ENCODE measurements around the gene RHOG.

Gene RHOG

DNA sequence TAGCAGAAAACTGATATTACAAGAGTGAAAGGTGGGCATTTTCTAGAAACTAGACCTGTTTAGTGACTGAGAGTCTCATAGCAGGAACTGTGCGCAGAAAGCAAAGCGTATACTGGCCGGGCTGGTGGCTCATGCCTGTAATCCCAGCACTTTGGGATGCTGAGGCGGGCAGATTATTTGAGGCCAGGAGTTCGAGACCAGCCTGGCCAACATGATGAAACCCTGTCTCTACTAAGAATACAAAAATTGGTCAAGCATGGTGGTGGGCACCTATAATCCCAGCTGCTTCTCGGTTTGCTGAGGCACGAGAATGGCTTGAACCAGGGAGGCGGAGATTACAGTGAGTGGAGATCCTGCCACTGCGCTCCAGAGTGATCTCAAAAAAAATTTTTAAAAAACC lies 41.6 kb downstream of the RHOG start:
- Histone ChIP-seq H3K4me1 (ENCODE audit: low read depth, poor library complexity, severe bottlenecking) (peaks cover 13% of the 10 kb centered on the region), H3K27ac (no peak overlapping the region), H2AFZ (ENCODE audit: low read depth) (no peak overlapping the region), H4K20me1 (ENCODE audit: insufficient read depth) (0 out of 2 replicates have a peak, but pooled peaks cover 4% of the 10 kb centered on the region), H3K4me3 (IDR thresholded peaks at IDR 0.05; ENCODE audit: insufficient read depth, low read depth, low read length) (no peak overlapping the region), H3K4me2 (peak overlapping the region; percentile 64; the same call in 1 of the 2 replicates), H3K36me3 (ENCODE audit: insufficient read depth) (no peaks in the 10 kb centered on the region), H3K79me2 (ENCODE audit: insufficient read depth, low read depth) (peaks cover 31% of the 10 kb centered on the region), H3K9ac (no peak overlapping the region), H3K27me3 (ENCODE audit: insufficient read depth, low read depth) (no peaks in the 10 kb centered on the region)
- TF ChIP-seq, protein P1, sequence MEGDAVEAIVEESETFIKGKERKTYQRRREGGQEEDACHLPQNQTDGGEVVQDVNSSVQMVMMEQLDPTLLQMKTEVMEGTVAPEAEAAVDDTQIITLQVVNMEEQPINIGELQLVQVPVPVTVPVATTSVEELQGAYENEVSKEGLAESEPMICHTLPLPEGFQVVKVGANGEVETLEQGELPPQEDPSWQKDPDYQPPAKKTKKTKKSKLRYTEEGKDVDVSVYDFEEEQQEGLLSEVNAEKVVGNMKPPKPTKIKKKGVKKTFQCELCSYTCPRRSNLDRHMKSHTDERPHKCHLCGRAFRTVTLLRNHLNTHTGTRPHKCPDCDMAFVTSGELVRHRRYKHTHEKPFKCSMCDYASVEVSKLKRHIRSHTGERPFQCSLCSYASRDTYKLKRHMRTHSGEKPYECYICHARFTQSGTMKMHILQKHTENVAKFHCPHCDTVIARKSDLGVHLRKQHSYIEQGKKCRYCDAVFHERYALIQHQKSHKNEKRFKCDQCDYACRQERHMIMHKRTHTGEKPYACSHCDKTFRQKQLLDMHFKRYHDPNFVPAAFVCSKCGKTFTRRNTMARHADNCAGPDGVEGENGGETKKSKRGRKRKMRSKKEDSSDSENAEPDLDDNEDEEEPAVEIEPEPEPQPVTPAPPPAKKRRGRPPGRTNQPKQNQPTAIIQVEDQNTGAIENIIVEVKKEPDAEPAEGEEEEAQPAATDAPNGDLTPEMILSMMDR (conservative IDR thresholded peaks at IDR 0.05; ENCODE audit: low read depth, low read length), result no peak

DNA sequence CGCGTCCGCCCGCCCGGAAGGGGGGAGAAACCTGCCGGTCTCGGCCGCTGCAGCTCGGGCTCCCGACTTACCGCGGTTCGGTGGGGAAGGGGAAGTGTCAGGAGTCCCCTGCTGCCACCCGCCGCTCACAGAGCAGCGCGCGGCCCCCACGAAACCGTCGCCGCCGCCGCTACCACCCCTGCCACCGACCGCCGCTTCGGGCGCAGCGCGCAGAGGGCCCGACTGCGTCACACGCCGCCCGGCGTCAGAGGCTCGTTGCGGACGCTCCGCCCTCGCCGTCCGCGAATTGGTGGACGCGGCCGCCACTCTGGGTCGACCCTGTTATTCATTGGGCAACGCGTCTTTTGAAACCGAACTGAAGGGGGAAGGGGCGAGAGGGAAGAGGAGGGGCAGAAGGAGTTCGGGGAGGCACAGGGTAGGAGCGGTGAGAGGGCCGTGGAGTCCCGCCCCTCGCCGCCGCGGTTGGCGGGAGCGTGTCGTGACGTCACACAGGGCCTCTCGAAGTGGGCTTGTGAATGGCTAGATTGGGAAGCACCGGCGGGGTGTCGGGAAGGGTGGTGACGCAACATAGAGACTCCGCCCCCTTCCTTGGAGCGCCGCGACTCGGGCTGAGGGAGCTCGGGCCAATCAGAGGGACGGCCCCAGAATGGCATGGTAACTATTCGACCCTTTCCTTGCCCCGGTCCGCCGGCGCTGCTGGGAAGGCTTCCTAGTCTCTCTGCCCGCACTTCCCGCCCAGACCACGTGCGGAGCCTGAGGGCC lies 43.2 kb downstream of the RHOG start, which contains the start of gene NUP98:
NUP98 (minus strand) TSS at position 226 of the 762 bp plus-strand sequence. CDS start 15,437 bp downstream, outside the sequence.
- Histone ChIP-seq H3K4me2 (peak within 1 kb of the TSS; percentile 98), H4K20me1 (ENCODE audit: insufficient read depth) (0 out of 2 replicates have a peak, but pooled peaks cover 4% of the 10 kb centered on the region), H3K36me3 (ENCODE audit: insufficient read depth) (no peaks in the 10 kb centered on the region), H3K9ac (peak within 1 kb of the TSS; percentile 95), H3K27me3 (ENCODE audit: insufficient read depth, low read depth) (no peaks in the 10 kb centered on the region), H3K4me1 (ENCODE audit: low read depth, poor library complexity, severe bottlenecking) (peaks cover 13% of the 10 kb centered on the region), H3K79me2 (ENCODE audit: insufficient read depth, low read depth) (peaks cover 47% of the 10 kb centered on the region), H3K4me3 (IDR thresholded peaks at IDR 0.05; ENCODE audit: insufficient read depth, low read depth, low read length) (no peak within 1 kb of the TSS), H2AFZ (ENCODE audit: low read depth) (peak within 1 kb of the TSS; percentile 95), H3K27ac (peak within 1 kb of the TSS; percentile 90)
- TF ChIP-seq, protein P1 (conservative IDR thresholded peaks at IDR 0.05; ENCODE audit: low read depth, low read length), result no peak

DNA sequence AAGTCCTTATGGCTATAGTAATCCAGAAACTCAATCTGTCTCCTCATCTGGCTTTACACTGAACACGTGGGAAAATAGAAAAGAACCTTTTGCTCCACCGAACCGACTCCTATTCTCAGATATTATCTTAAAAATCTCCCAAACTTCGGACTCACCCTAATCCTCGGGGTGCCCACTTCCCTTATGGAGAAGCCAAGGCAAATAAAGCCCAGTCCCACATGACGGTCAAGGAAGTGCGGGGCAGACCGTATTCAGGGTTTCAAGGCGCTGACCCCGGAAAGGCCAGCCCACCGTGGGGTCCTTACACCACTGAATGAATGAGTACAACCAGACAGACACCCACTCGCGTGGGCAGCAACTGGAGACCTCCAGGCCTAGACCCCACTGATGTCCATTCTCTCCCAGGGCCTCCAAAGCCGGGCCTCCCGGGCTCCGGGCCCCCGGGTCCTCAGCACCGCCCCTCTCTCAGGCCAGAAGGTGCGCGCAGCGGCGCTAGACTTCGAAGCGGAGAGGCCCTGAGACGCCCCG lies 43.9 kb downstream of the RHOG start:
- Histone ChIP-seq H2AFZ (ENCODE audit: low read depth) (peak overlapping the region; percentile 83), H3K27me3 (ENCODE audit: insufficient read depth, low read depth) (no peaks in the 10 kb centered on the region), H3K4me3 (IDR thresholded peaks at IDR 0.05; ENCODE audit: insufficient read depth, low read depth, low read length) (no peak overlapping the region), H3K27ac (peak overlapping the region; percentile 85), H3K36me3 (ENCODE audit: insufficient read depth) (no peaks in the 10 kb centered on the region), H3K4me2 (peak overlapping the region; percentile 98), H3K9ac (peak overlapping the region; percentile 95), H4K20me1 (ENCODE audit: insufficient read depth) (0 out of 2 replicates have a peak, but pooled peaks cover 4% of the 10 kb centered on the region), H3K79me2 (ENCODE audit: insufficient read depth, low read depth) (peaks cover 54% of the 10 kb centered on the region), H3K4me1 (ENCODE audit: low read depth, poor library complexity, severe bottlenecking) (peaks cover 13% of the 10 kb centered on the region)
- TF ChIP-seq, protein P1 (conservative IDR thresholded peaks at IDR 0.05; ENCODE audit: low read depth, low read length), result no peak

DNA sequence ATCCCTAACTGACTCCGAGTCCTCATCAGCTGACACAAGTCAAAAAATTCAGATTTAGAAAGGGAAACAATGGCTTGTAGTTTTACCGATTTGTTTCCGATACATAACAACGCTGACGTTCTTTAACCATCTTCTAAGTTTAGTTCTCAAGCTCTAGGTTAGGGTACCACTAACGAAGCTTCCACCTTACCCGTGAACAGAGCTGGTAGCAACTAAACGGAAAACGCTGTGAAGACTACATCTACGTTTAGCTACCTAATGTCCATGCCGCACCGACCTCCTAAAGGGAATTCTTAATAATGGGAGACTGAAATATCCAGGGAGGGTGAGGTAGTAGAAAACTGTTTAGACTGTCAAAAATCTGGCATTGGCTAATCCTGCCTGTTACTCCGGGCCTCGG lies 44.4 kb downstream of the RHOG start:
- Histone ChIP-seq H4K20me1 (ENCODE audit: insufficient read depth) (0 out of 2 replicates have a peak, but pooled peaks cover 4% of the 10 kb centered on the region), H3K27ac (0 out of 2 replicates have a peak overlapping the region, but pooled peaks have one; percentile 85), H3K36me3 (ENCODE audit: insufficient read depth) (no peaks in the 10 kb centered on the region), H3K9ac (peak overlapping the region; percentile 95; the same call in 1 of the 2 replicates), H2AFZ (ENCODE audit: low read depth) (no peak overlapping the region), H3K79me2 (ENCODE audit: insufficient read depth, low read depth) (peaks cover 59% of the 10 kb centered on the region), H3K27me3 (ENCODE audit: insufficient read depth, low read depth) (no peaks in the 10 kb centered on the region), H3K4me3 (IDR thresholded peaks at IDR 0.05; ENCODE audit: insufficient read depth, low read depth, low read length) (no peak overlapping the region), H3K4me2 (peak overlapping the region; percentile 98), H3K4me1 (ENCODE audit: low read depth, poor library complexity, severe bottlenecking) (peaks cover 13% of the 10 kb centered on the region)
- TF ChIP-seq, protein P1 (conservative IDR thresholded peaks at IDR 0.05; ENCODE audit: low read depth, low read length), result no peak

All from KMS-11 (cell line).